ENCODE data around the gene MAP1LC3C. TPM values are rescaled to one million over a fixed set of nuclear protein-coding genes. Genes with fewer than 3 reads are reported as not detected.

The MAP1LC3C gene
- total RNA-seq, result not detected

- no peaks in the 10 kb centered on the region for H3K36me3 Mint-ChIP-seq
- H3K27me3 Mint-ChIP-seq, result peaks cover 6% of the 10 kb centered on the region
- DNase-seq, result no peak
- no peaks in the 10 kb centered on the region for H3K9me3 Mint-ChIP-seq
- no peak within 1 kb of the TSS for H3K27ac Mint-ChIP-seq
- H3K4me1 Mint-ChIP-seq, result peaks cover 5% of the 10 kb centered on the region
- H3K4me3 Mint-ChIP-seq, result peak within 1 kb of the TSS; percentile 43
Measured at GRCh38 chr1:241999026-241999425, at the start of gene MAP1LC3C. MAP1LC3C (minus strand) TSS chr1:241999098; CDS start chr1:241999008, 90 bp downstream.

- DNase-seq, result no peak
- Mint-ChIP-seq H3K27ac (no peak overlapping the region), H3K4me3 (no peak overlapping the region), H3K4me1 (no peaks in the 10 kb centered on the region), H3K9me3 (peaks cover 2% of the 10 kb centered on the region), H3K27me3 (peaks cover 2% of the 10 kb centered on the region), H3K36me3 (no peaks in the 10 kb centered on the region)
Measured at GRCh38 chr1:242043165-242043564, 44.3 kb upstream of the MAP1LC3C start.

GRCh38 chr1:242034392-242034791, 35.5 kb upstream of the MAP1LC3C start:
- Mint-ChIP-seq H3K4me1 (no peaks in the 10 kb centered on the region), H3K27me3 (peaks cover 4% of the 10 kb centered on the region)
- no peak for DNase-seq

GRCh38 chr1:242033447-242033846, 34.5 kb upstream of the MAP1LC3C start:
- no peaks in the 10 kb centered on the region for H3K36me3 Mint-ChIP-seq
- H3K27ac Mint-ChIP-seq, result no peak overlapping the region
- DNase-seq, result no peak
- H3K4me1 Mint-ChIP-seq, result no peaks in the 10 kb centered on the region
- H3K4me3 Mint-ChIP-seq, result no peak overlapping the region
- no peaks in the 10 kb centered on the region for H3K9me3 Mint-ChIP-seq
- peaks cover 4% of the 10 kb centered on the region for H3K27me3 Mint-ChIP-seq

More at GRCh38 chr1:242034392-242034791, 35.5 kb upstream of the MAP1LC3C start:
- Mint-ChIP-seq H3K4me3 (no peak overlapping the region), H3K27ac (no peak overlapping the region), H3K36me3 (no peaks in the 10 kb centered on the region), H3K9me3 (no peaks in the 10 kb centered on the region)

- peaks cover 4% of the 10 kb centered on the region for H3K27me3 Mint-ChIP-seq
- no peaks in the 10 kb centered on the region for H3K36me3 Mint-ChIP-seq
- no peak overlapping the region for H3K27ac Mint-ChIP-seq
- H3K4me1 Mint-ChIP-seq, result no peaks in the 10 kb centered on the region
- H3K4me3 Mint-ChIP-seq, result no peak overlapping the region
- no peak for DNase-seq
- H3K9me3 Mint-ChIP-seq, result no peaks in the 10 kb centered on the region
Measured at GRCh38 chr1:242030071-242030470, 31.2 kb upstream of the MAP1LC3C start.

- peaks cover 1% of the 10 kb centered on the region for H3K27me3 Mint-ChIP-seq
- no peak overlapping the region for H3K4me3 Mint-ChIP-seq
- H3K9me3 Mint-ChIP-seq, result no peaks in the 10 kb centered on the region
Measured at GRCh38 chr1:242025681-242026080, 26.8 kb upstream of the MAP1LC3C start.

GRCh38 chr1:242023805-242024204, 24.9 kb upstream of the MAP1LC3C start:
- Mint-ChIP-seq H3K4me1 (no peaks in the 10 kb centered on the region), H3K36me3 (no peaks in the 10 kb centered on the region), H3K9me3 (no peaks in the 10 kb centered on the region), H3K27ac (no peak overlapping the region), H3K4me3 (no peak overlapping the region), H3K27me3 (peaks cover 5% of the 10 kb centered on the region)
- no peak for DNase-seq

More at GRCh38 chr1:242025681-242026080, 26.8 kb upstream of the MAP1LC3C start:
- H3K27ac Mint-ChIP-seq, result no peak overlapping the region
- no peaks in the 10 kb centered on the region for H3K36me3 Mint-ChIP-seq
- H3K4me1 Mint-ChIP-seq, result no peaks in the 10 kb centered on the region
- DNase-seq, result no peak

GRCh38 chr1:242019018-242019417, 20.1 kb upstream of the MAP1LC3C start:
- Mint-ChIP-seq H3K4me1 (no peaks in the 10 kb centered on the region), H3K36me3 (no peaks in the 10 kb centered on the region), H3K9me3 (no peaks in the 10 kb centered on the region), H3K27me3 (peaks cover 5% of the 10 kb centered on the region), H3K27ac (no peak overlapping the region), H3K4me3 (no peak overlapping the region)
- no peak for DNase-seq

GRCh38 chr1:242017580-242018233, 18.8 kb upstream of the MAP1LC3C start:
- no peaks in the 10 kb centered on the region for H3K4me1 Mint-ChIP-seq
- peaks cover 5% of the 10 kb centered on the region for H3K27me3 Mint-ChIP-seq
- no peaks in the 10 kb centered on the region for H3K36me3 Mint-ChIP-seq
- peak; percentile 17 for DNase-seq
- H3K9me3 Mint-ChIP-seq, result no peaks in the 10 kb centered on the region
- H3K4me3 Mint-ChIP-seq, result no peak overlapping the region
- no peak overlapping the region for H3K27ac Mint-ChIP-seq

- H3K27ac Mint-ChIP-seq, result no peak overlapping the region
- DNase-seq, result no peak
- H3K4me3 Mint-ChIP-seq, result no peak overlapping the region
- no peaks in the 10 kb centered on the region for H3K4me1 Mint-ChIP-seq
- no peaks in the 10 kb centered on the region for H3K9me3 Mint-ChIP-seq
- no peaks in the 10 kb centered on the region for H3K36me3 Mint-ChIP-seq
- H3K27me3 Mint-ChIP-seq, result peaks cover 5% of the 10 kb centered on the region
Measured at GRCh38 chr1:242016479-242016878, 17.6 kb upstream of the MAP1LC3C start.

GRCh38 chr1:242011894-242012660, 13.2 kb upstream of the MAP1LC3C start:
- H3K4me3 Mint-ChIP-seq, result no peak overlapping the region
- no peak overlapping the region for H3K27ac Mint-ChIP-seq
- DNase-seq, result no peak
- H3K36me3 Mint-ChIP-seq, result no peaks in the 10 kb centered on the region
- H3K27me3 Mint-ChIP-seq, result peaks cover 11% of the 10 kb centered on the region
- H3K4me1 Mint-ChIP-seq, result no peaks in the 10 kb centered on the region
- H3K9me3 Mint-ChIP-seq, result no peaks in the 10 kb centered on the region

GRCh38 chr1:242008826-242009495, 10.1 kb upstream of the MAP1LC3C start:
- H3K4me3 Mint-ChIP-seq, result no peak overlapping the region
- no peaks in the 10 kb centered on the region for H3K4me1 Mint-ChIP-seq
- H3K27me3 Mint-ChIP-seq, result peaks cover 11% of the 10 kb centered on the region
- no peaks in the 10 kb centered on the region for H3K36me3 Mint-ChIP-seq
- no peaks in the 10 kb centered on the region for H3K9me3 Mint-ChIP-seq
- no peak for DNase-seq
- H3K27ac Mint-ChIP-seq, result no peak overlapping the region

GRCh38 chr1:242006976-242007375, 8.1 kb upstream of the MAP1LC3C start:
- no peak for DNase-seq
- H3K36me3 Mint-ChIP-seq, result no peaks in the 10 kb centered on the region
- no peak overlapping the region for H3K4me3 Mint-ChIP-seq
- H3K4me1 Mint-ChIP-seq, result no peaks in the 10 kb centered on the region
- peaks cover 11% of the 10 kb centered on the region for H3K27me3 Mint-ChIP-seq
- H3K27ac Mint-ChIP-seq, result no peak overlapping the region
- H3K9me3 Mint-ChIP-seq, result no peaks in the 10 kb centered on the region

GRCh38 chr1:242005866-242006535, 7.1 kb upstream of the MAP1LC3C start:
- no peaks in the 10 kb centered on the region for H3K36me3 Mint-ChIP-seq
- no peak overlapping the region for H3K27ac Mint-ChIP-seq
- no peak for DNase-seq
- H3K27me3 Mint-ChIP-seq, result peaks cover 11% of the 10 kb centered on the region
- H3K4me1 Mint-ChIP-seq, result no peaks in the 10 kb centered on the region
- H3K9me3 Mint-ChIP-seq, result no peaks in the 10 kb centered on the region
- no peak overlapping the region for H3K4me3 Mint-ChIP-seq
